GM18519 (cell line): ENCODE measurements around the gene WNT2B.

Experiments
- ATAC-seq: cut with Tn5 transposase; IDR thresholded peaks from one replicate; pipeline ENCODE4 v1.9.1; 2021; ENCODE audit warnings: mild to moderate bottlenecking, moderate library complexity; ENCODE audit not compliant: unreplicated experiment, low FRiP score

WNT2B gene

DNA sequence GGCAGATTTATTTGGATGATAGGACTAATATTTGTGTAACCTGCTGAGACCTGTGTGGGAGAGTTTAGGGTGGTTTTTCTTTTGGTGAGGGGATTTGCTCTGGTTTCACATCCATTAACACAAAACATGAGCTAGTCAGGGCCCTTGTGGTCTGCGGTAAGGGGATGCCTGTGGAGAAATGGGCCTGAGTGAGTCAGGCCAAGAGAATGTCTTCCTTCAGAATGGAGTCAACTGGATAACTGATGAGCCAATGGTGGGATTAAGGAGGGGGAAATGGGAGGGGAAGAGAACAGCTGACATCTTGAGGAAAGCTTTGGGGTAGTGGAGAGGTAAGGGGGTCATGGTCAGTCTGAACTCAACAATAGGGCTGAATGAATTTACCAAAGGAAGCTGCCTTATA, 13.9 kb downstream of the WNT2B start:
- no peak for ATAC-seq

DNA sequence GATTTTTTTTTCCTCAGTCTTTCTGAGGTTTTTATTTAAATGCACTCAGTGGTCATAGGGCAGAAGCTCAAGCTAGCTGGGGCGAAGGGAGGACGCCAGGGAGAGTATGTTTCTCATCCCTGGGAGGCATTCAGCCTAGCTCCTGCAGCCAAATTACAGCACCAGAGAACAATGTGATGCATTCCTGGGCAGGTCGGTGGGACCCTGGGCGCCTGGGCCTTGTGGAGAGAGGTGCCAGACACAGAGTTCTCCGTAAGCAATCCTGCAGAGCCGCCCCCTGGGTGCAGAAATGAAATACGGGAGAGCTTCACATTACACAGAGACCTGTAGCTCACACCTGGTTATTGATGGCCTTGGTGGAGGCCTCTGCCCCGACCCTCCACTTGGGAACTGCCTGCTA, 15.5 kb downstream of the WNT2B start:
- ATAC-seq: no peak

DNA sequence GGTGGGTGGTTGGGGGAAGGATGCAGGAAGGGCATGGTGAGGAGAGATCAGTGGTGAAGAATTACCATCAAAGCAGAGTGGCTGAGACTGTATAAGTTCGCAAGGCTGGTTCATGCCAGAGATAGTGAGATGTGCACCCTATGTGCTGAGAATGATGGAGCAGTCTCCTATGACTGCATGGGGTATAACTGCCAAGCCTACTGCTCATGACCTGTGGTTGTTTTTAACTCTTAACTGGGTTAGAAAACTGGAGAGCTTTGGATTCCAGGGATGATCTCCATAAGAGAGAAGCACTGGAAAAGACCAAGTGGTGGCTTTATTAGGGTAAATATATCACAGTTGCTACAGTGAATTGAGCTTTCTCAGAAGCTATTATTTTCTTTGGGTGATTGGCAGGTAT, 16.2 kb downstream of the WNT2B start:
- ATAC-seq: no peak

DNA sequence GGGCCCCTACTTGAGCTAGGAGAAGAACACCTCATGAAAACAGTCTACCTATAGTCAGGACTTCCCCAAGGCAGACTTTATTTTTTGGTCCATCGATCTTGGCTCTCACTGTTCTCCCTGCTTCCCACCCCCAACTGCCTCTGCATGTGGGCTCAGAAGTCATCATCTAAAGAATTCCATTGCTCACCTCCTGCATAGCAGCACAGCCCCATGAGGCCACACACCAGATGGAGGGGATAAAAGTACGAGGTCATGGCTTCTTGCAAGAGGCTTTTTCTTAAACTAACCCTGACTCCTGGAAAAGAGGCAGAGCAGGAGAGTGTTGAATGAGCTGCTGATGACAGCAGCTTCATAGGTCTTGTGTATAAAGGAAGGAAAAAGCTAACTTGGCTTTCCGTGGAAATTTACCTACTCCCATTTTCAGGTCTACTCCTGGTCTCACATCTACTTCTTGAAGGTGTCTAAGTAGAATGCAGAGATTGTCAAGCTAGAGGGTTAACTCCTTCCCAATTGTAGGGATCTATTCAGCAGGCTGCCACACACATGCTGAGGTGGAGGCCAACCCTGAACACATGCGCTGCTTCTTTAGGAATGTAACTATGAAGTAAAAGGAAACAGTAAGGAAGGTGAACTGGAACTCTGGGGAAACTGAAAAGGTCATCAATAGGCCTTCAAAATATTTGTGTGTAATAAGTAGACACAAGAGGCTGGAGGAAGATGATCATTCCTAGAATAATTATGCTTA, 18.7 kb downstream of the WNT2B start:
- ATAC-seq: no peak

DNA sequence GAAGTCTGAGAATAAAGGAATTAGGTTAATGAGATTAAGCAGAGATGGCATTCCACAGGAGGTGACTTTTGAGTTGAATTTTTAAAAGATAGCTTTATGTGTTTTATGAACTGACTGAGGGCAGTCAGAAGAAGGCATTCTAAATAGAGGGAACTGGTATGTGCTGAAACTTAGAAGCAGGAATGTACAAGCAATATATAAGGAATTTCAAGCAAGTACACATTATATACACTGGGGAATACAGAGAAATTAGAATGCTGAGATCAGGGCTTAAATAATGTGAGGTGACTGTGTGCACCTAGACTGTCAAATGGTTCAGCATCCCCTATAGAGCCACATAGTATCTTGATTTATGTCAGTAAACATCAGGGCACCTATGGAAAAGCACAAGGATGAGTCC, 19.3 kb downstream of the WNT2B start:
- ATAC-seq: no peak

DNA sequence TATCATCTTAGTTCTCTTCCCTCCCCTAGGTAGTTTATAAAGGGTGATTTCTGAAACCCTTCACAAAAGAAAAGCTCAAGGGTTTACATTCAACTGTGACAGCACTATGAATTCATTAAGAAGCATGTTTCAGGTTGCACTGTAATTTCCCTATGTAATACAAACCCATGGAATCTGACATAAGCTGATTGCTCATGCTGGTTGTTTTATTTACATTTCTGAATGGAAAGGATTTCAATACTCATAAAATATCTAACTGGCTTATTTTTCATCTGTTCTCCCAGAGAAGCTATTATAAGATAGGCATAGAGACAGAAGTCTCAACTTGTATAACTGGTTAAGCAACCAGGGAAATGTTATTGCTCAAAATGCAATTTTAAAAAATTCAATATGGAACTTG, 20.5 kb downstream of the WNT2B start:
- ATAC-seq: no peak

DNA sequence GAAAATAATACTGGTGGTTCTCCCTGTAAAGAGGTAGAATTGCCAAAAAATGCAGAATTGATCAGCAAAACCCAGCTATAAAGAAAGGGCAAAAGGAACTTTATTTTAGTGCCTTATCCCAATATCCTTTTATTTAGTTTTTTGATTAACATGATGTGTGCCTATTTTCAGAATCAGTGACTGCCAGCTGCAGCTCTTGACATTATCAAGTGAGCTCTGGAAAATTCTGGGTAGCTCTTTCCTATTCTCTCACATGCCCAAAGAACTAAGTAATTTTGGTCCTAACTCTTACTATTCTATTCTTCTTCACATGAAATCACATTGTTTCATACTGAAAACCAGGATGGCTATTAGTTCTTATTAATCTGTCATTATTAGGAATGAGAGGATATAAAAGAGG, 22.1 kb downstream of the WNT2B start:
- ATAC-seq: no peak

DNA sequence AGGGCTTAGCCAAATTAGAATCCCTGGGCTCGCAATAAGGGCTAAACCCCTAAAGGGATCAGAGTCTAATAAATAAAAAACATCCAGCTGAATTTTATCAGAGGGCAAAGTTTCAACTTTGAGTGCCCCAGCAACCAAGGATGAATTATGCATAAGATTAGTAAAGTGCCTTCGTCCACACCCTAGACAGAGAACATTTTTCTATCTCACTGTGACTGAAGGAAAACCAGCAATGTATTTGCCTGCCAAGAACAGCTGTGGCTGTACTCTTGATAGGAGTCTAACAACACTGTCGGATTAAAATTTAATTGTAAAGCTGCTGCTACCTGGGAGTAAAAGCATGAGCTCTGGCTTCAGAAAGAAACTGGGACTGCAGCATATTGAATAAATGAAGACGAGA, 23.3 kb downstream of the WNT2B start:
- no peak for ATAC-seq

DNA sequence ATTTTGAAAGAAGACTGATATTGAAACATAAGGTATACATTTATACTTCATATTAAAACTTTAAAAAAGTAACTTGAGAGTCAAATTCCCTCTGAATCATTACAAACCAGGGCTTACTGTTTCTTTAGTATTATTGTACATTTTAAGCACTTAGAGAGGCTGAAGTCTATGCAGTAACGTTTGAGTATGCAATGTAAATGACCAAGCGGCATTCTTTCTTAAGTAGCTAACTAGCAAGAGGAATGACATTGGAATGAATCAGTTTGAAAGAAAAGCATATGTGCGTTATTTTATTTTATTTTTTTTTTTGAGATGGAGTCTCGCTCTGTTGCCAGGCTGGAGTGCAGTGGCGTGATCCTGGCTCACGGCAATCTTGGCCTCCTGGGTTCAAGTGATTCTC, 24.3 kb downstream of the WNT2B start:
- ATAC-seq: no peak

DNA sequence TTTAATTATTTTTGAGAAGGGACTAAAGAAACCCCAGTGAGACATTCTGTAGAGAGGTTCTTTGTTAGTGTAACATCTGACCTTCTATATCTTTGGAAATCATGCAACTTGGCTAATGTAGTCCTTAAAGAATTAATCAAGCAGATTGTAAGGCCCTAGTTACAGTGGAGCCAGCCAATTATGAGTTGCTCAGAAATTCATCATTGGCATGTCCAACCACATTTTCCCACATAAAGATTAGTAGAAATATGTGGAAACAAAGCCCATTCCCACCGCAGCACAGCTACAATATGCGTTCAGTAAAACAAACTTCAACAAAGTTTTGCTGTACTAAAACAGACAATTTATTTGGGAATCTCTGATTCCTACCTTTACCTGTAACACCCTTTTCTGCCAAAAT, 27.8 kb downstream of the WNT2B start:
- no peak for ATAC-seq

DNA sequence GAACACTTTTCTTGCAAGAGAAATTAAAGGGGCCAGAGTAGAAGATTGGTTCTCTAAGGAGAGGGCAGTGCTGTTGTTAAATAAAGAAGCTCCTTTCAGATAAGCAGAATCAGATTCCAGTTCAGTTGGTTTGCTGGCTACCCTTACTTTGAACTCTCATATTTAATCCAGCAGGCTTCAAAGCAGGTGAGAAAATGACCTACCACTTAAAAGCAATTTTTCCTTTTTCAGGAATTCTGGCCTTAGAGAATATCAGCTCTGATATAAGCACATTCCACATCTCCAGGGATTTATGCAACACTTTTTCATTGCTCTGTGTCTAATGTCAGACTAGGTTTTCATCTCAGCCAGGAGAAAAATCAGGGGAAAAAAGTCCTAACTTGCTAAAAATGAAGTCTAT, 28.7 kb downstream of the WNT2B start:
- no peak for ATAC-seq

DNA sequence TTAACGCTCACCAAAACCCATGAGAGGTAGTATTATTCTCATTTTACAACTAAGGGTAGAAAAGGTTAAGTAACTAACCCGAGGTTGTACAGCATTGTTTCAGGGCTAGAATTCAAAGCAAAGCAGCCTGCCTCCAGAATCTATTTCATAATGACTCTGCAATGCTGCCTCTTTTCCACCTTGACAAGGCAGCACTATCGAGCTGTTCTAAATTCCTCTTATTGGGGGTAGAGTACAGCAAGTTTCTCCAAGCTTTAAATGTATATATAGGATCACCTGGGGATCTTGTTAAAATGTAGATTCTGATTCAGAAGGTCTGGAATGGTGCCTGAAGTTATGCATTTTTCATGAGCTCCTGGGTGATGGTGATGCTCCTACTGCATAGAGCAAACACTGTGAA, 30.1 kb downstream of the WNT2B start:
- no peak for ATAC-seq

DNA sequence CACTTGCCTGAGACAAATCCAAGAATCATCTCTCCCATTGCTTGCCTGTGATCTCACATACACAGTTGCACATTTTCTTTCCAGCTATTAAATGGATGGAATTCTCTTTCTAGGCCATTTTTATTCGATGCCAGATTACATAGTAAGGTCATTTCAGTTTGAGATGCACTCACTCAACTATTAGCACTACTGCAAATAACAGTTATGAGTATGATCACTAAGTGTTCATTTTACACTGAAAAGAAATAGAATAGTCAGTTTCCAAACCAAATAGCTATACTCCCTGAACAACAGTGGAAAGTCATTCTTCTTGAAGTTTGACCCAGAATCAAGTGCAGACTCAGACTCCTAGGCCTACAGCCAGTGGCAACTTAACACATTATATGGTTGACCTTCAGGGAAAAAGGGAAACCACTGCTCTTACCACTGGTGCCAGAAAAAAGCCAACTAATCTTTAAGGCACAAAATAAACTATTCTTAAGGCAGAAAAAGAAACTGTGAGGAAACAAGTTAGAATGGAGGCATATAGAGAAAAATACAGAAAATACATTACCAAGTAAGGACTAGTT, 31.5 kb downstream of the WNT2B start:
- ATAC-seq: no peak

DNA sequence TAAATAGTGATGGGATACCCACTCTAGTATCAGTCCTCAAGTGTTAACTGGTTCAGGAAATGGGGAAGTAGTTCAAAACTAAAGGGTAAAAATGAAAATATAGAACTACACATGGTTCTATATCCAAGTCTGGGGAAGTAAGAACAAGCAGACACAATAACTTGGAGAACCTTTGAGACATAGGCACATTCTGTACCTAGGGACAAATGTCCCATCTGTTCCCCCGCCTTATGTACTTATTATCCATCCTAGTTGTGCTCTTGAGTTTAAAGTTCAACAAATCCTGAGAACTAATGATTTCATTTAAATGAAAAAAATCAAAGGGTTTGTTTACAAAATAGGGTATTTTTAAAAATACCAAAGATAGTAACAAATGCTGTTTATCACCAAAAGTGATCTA, 32.5 kb downstream of the WNT2B start:
- ATAC-seq: no peak

DNA sequence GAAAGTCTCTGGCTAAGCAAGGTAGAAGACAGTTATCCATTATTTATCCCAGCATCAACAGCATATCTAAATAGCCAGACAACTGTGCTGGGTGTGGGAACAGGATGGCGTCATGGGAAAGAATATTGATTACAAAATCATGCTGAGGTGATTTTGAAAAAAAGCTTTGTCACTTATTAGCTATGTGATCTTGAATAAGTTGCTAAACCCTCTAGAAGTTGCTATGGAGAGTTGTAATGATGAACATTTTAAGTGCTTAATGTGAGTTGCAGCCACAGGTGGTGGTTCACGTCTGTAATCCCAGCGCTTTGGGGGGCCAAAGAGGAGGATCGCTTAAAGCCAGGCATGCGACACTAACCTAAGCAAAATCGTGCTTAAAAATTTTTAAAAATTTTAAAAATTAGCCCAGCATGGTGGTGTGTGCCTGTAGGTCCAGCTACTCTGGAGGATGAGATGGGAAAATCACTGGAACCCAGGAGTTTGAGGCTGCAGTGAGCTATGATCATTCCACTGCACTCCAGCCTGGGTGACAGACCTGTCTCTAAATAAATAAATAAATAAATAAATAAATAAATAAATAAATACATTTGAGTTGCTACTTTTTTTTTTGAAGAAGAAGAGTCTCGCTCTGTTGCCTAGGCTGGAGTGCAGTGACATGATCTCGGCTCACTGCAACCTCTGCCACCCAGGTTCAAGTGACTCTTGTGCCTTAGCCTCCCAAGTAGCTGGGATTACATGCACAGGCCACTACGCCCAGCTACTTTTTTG, 33.6 kb downstream of the WNT2B start:
- no peak for ATAC-seq

DNA sequence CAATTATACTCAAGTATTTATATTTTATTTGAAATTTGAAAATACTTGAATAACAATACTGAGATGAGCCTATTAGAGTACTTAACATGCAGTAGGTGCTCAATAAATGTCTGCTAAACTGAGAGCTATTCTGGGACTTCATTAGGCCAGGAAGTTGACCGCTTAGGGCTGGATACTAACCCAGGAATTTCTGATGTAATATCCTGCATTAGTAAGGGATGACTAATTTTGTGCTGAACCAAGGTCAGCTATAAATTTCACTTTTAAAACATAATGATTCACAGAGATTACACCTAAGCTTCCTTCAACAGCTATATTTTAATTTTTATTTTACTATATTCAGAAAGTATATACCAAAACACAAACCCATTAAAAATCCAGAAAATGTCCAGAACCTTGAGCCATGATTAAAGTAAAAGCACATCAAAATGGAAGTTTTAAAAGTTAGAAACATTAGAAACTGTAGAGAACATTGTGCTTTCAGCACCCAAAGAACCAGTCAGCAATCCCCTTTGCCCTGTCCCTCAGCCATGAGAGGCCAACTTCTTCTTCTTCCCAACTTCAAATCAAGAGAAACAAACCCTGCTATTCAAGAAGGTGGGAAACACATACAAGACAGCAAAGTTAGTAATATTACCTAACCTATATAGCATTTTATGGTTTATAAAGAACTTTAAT, 35.4 kb downstream of the WNT2B start:
- no peak for ATAC-seq

DNA sequence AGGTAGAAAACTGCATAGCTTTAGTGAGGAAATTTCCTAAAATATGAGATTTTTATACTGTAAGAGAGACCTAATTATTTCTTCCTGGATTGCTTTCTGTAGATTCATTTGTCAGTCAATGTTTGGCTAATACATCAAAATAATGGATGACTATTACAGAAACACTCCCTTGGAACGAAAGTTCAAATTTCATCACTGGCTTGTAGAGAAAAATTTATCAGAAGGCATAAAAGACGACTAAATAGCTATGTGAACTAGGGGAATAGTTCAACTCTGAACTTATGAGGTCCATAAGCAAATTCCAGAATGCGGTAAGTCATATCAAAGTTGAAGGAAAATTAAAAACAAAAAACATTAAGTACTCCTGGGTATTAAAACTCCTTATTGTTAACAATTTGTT, 36.0 kb downstream of the WNT2B start:
- no peak for ATAC-seq

DNA sequence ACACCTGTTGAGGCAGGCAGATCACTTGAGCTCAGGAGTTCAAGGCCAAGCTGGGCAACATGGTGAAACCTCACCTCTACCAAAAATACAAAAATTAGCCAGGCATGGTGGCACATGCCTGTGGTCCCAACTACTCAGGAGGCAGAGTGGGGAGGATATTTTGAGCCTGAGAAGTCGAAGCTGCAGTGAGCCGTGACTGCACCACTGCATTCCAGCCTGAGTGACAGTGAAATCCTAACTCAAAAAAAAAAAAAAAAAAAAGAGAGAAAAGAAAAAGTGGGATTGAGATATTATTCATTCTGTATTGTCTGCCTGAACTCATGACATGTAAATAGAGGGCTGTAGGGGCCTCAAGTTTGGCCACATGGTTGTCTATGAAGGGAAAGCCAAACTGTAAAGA, 37.3 kb downstream of the WNT2B start:
- ATAC-seq: no peak

DNA sequence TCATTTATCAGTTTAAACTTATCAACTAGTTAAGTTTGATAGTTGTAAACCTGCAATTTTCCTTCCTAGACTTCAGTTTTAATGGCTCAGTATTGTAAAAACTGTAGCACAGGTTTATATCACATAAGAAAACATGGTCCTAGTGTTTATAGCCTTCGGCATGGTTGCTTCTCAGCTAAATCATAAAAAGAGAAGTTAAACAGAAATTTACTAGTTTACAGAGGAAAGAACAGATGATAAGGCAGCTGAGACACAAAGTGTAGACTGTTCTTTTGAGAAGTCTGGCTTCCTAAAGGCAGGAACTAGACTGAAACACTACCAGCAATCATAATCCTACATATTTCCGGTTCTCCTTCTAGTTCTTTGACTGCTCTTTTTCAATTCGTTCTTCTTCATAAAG, 39.8 kb downstream of the WNT2B start:
- no peak for ATAC-seq

DNA sequence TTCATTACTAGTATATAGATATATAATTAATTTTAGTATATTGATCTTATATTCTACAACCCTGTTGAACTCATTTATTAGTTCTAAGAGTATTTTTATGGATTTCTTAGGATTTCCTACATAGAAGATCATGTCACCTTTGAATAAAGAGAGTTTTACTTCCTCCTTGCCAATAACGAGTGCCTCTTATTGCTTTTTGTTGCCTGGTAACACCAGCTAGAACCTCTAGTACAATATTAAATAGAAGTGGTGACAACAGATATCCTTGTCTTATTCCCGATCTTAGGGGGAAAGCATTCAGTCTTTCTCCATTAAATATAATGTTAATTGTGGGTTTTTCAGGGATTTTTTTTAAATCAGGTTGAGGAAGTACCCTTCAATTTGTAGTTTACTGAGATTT, 40.8 kb downstream of the WNT2B start:
- no peak for ATAC-seq

DNA sequence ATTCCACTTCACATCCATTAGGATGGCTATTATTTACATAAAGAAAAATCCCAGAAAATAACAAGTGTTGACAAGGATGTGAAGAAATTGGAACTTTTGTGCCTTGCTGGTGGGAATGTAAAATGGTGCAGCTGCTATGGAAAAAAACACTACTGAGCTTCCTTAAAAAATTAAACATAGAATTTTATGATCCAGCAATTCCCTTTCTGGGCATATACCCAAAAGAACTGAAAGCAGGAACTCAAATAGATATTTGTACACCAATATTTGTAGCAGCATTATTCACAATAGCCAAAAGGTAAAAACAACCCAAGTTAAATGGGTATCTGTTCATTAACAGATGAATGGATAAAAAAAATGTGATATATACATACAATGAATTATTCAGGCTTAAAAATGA, 45.6 kb downstream of the WNT2B start:
- ATAC-seq: no peak
